CD1c-positive myeloid dendritic cell (primary cell): ENCODE measurements around the gene PDZRN4.
"Not testable (repeated sequence)": the region's sequence is repeated elsewhere in the genome, so short reads cannot be mapped to it uniquely, and the experiment has no call there.

Experiments used
- DNase-seq: peaks from one replicate; pipeline ENCODE4 v3.0.0-alpha.2; 2016; ENCODE audit errors: extremely low spot score

Gene PDZRN4

GRCh38 chr12:41509271-41510055 lies 321.3 kb downstream of the PDZRN4 start:
- DNase-seq = no peak

GRCh38 chr12:41510470-41510869 lies 322.4 kb downstream of the PDZRN4 start:
- no peak for DNase-seq

- no peak for DNase-seq
Observed at GRCh38 chr12:41511247-41511646, 323.1 kb downstream of the PDZRN4 start.

GRCh38 chr12:41512497-41512896 lies 324.4 kb downstream of the PDZRN4 start:
- DNase-seq = peak; percentile 3

- no peak for DNase-seq
Observed at GRCh38 chr12:41514021-41514777, 326.1 kb downstream of the PDZRN4 start.

- DNase-seq = no peak
Observed at GRCh38 chr12:41514907-41515306, 326.8 kb downstream of the PDZRN4 start.

- no peak for DNase-seq
Observed at GRCh38 chr12:41515953-41516352, 327.8 kb downstream of the PDZRN4 start.

GRCh38 chr12:41520869-41521268 lies 332.7 kb downstream of the PDZRN4 start:
- DNase-seq = no peak

GRCh38 chr12:41521872-41522379 lies 333.8 kb downstream of the PDZRN4 start:
- DNase-seq = peak; percentile 9

GRCh38 chr12:41527062-41527461 lies 338.9 kb downstream of the PDZRN4 start:
- no peak for DNase-seq

- no peak for DNase-seq
Observed at GRCh38 chr12:41527534-41528116, 339.5 kb downstream of the PDZRN4 start.

- no peak for DNase-seq
Observed at GRCh38 chr12:41528874-41529273, 340.8 kb downstream of the PDZRN4 start.

GRCh38 chr12:41530441-41530840 lies 342.3 kb downstream of the PDZRN4 start:
- DNase-seq = no peak

- DNase-seq = no peak
Observed at GRCh38 chr12:41531147-41531829, 343.2 kb downstream of the PDZRN4 start.

- DNase-seq = no peak
Observed at GRCh38 chr12:41532072-41532471, 344.0 kb downstream of the PDZRN4 start.

GRCh38 chr12:41536813-41537490 lies 348.8 kb downstream of the PDZRN4 start:
- DNase-seq = no peak

GRCh38 chr12:41537522-41537921 lies 349.4 kb downstream of the PDZRN4 start:
- DNase-seq = no peak

- DNase-seq = no peak
Observed at GRCh38 chr12:41545761-41546160, 357.6 kb downstream of the PDZRN4 start.

- DNase-seq = not testable (repeated sequence)
Observed at GRCh38 chr12:41547071-41547470, 359.0 kb downstream of the PDZRN4 start.

GRCh38 chr12:41548926-41549325 lies 360.8 kb downstream of the PDZRN4 start:
- no peak for DNase-seq

- DNase-seq = no peak
Observed at GRCh38 chr12:41552588-41552987, 364.5 kb downstream of the PDZRN4 start.
